Measurements from ENCODE around the gene MBOAT7. TPM values are rescaled to one million over a fixed set of nuclear protein-coding genes. Genes with fewer than 3 reads are reported as not detected.

The MBOAT7 gene, protein sequence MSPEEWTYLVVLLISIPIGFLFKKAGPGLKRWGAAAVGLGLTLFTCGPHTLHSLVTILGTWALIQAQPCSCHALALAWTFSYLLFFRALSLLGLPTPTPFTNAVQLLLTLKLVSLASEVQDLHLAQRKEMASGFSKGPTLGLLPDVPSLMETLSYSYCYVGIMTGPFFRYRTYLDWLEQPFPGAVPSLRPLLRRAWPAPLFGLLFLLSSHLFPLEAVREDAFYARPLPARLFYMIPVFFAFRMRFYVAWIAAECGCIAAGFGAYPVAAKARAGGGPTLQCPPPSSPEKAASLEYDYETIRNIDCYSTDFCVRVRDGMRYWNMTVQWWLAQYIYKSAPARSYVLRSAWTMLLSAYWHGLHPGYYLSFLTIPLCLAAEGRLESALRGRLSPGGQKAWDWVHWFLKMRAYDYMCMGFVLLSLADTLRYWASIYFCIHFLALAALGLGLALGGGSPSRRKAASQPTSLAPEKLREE
- total RNA-seq = 30.9 and 32.0 TPM in 2 replicates

DNA sequence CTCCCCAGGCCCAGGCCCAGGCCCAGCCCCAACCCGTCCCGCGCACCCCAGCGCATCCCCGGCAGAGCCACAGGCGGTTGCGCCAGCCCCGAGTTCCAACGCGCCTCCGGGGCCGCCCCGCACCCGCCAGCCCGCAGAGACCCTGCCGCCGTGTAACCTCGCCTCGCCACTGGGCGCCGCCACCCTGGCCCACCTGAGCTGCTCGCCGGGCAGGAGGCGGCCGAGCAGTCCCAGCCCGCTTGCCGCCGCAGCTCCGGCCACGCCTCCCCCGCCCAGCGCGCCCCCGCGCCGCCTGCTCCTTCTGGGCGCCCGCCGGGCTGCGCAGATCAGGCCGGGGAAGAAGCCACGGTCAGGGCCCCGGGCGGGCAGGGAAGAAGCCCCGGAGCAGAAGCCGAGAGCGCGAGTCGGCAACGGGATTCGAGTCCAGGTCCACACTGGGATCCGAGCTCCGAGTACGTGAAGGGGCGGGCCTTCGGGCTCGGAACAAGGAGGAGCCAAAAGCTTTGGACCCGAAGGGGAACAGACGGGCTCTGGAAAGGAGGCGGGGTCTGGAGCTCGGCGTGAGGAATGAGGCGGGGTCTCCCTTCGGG, at the start of gene MBOAT7:
Gene MBOAT7, minus strand, starts transcription at position 436 of the 590 bp plus-strand sequence. CDS start 1,072 bp downstream, outside the sequence.

GRCh38 chr19:54222474-54223276, 33.3 kb upstream of the MBOAT7 start, which contains the start of gene LILRB3:
Gene LILRB3 (minus strand): TSS chr19:54223007. CDS start chr19:54222976, 31 bp downstream.

DNA sequence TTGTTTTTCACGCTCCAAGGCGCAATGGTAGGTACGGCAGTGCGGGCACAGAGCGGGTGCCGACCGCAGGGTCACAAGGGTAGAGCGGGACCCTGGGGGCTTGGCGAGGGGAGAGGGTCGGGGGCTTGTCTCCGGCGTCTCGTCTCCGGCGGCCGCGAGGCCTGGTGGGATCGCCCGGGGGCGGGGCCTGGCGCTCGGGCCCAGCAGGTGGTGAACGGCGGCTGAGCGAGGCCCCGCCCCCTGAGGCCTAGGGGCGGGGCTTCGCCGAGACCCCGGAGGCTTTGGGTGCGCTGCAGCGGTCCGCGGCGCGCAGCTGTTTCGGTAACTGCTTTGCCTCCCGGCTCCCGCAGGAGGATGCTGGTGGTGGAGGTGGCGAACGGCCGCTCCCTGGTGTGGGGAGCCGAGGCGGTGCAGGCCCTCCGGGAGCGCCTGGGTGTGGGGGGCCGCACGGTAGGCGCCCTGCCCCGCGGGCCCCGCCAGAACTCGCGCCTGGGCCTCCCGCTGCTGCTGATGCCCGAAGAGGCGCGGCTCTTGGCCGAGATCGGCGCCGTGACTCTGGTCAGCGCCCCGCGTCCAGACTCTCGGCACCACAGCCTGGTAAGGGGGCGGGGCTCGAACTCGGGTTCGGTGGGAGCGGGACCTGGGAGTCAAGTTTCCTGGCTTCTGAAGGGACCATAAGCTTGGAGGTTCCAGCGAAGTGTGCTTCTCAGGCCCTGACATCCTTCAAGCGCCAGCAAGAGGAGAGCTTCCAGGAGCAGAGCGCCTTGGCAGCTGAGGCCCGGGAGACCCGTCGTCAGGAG, 1.8 kb upstream of the MBOAT7 start, which contains the start of gene TSEN34:
Gene TSEN34, plus strand, starts transcription at position 298 of the 800 bp plus-strand sequence. Its CDS starts 57 bp downstream, at position 355.

GRCh38 chr19:54172471-54173358, 16.7 kb downstream of the MBOAT7 start, which contains the start of gene TMC4:
Gene TMC4 (minus strand): TSS chr19:54173160. CDS start chr19:54173117, 43 bp downstream.

DNA sequence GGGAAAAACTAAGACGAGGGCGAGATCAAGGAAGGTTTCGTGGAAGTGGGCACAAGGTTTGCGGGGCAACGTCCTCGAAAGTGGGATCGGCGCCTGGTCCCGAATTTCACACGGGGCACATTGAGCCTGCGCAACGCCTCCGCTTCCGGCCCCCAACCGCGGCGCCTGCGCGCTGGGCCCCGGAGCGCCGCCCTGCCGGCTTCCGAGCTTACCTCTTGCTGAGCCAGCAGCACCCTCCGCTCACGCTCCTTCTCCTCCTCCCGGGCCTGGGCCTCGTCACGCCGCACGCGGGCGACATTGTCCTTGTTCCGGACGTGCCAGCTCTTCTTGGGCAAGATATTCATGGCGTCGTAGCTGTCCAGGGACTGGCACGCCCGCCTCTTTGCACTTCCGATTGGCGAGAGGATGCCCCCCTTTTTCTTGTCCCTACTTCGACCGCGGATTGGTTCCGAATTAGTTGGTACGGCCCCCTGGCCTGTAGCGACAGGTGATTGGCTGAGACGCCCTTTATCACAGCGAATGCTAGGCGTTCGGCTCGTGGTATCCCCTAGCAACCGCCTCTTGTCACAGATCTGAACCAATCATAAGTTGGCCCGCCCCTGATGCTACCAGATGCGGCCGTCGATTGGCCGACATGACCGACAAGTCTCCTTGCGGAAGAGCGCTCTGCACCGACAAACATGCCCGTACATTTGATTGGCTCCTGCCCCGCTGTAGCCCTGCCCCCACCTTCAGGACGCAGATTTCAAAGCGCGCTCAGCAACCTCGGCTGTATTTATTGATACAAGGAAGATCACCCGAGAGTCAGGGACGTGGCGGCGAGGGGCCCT, 29.8 kb downstream of the MBOAT7 start, which contains the start of gene LENG1:
Gene LENG1, minus strand, starts transcription at position 370 of the 830 bp plus-strand sequence. Its CDS starts 26 bp downstream, at position 344.

GRCh38 chr19:54137699-54138488, 51.5 kb downstream of the MBOAT7 start, which contains the start of gene CNOT3:
Gene CNOT3 (plus strand): TSS chr19:54137762. CDS start chr19:54142979, 5,217 bp downstream.

Other genes with a start within 250 kb of the MBOAT7 start
- gene CACNG8, start 226.6 kb downstream of the MBOAT7 start, total RNA-seq = 0.20 TPM in 1 of 2 replicates, not detected in the other
- gene CACNG6, start 197.9 kb downstream of the MBOAT7 start, total RNA-seq = not detected in 2 replicates
- gene VSTM1, start 125.7 kb downstream of the MBOAT7 start, total RNA-seq = not detected in 2 replicates
- gene TARM1, start 108.2 kb downstream of the MBOAT7 start, total RNA-seq = not detected in 2 replicates
- under 0.01 and 0.20 TPM in 2 replicates for gene OSCAR, start 88.8 kb downstream of the MBOAT7 start, total RNA-seq
- 9.9 and 12.1 TPM in 2 replicates for gene NDUFA3, start 86.7 kb downstream of the MBOAT7 start, total RNA-seq
- gene TFPT, start 73.9 kb downstream of the MBOAT7 start, total RNA-seq = 8.4 and 10.3 TPM in 2 replicates
- gene PRPF31, start 73.8 kb downstream of the MBOAT7 start, total RNA-seq = 49.6 and 55.5 TPM in 2 replicates
- 7.3 and 9.2 TPM in 2 replicates for gene CNOT3, start 51.8 kb downstream of the MBOAT7 start, total RNA-seq
- gene LENG1, start 29.9 kb downstream of the MBOAT7 start, total RNA-seq = 4.3 and 4.8 TPM in 2 replicates
- gene TMC4, start 16.4 kb downstream of the MBOAT7 start, total RNA-seq = not detected in 2 replicates
- gene TSEN34, start 1.7 kb upstream of the MBOAT7 start, total RNA-seq = 60.8 and 64.7 TPM in 2 replicates
- gene RPS9, start 11.3 kb upstream of the MBOAT7 start, total RNA-seq = 1,299 and 2,011 TPM in 2 replicates
- gene LILRB3, start 33.4 kb upstream of the MBOAT7 start, total RNA-seq = 0.20 TPM in 1 of 2 replicates, not detected in the other
- not detected in 2 replicates for gene LILRA6, start 53.2 kb upstream of the MBOAT7 start, total RNA-seq
- not detected in 2 replicates for gene LILRB5, start 67.7 kb upstream of the MBOAT7 start, total RNA-seq
- gene LILRB2, start 91.5 kb upstream of the MBOAT7 start, total RNA-seq = not detected in 2 replicates
- gene LILRA5, start 123.6 kb upstream of the MBOAT7 start, total RNA-seq = not detected in 2 replicates
- not detected in 2 replicates for gene LILRA4, start 149.6 kb upstream of the MBOAT7 start, total RNA-seq
- gene LAIR1, start 175.4 kb upstream of the MBOAT7 start, total RNA-seq = not detected in 2 replicates
- gene TTYH1, start 225.9 kb upstream of the MBOAT7 start, total RNA-seq = not detected in 2 replicates